ENCODE measurements around the gene IGFALS. TPM values are rescaled to one million over a fixed set of nuclear protein-coding genes. Genes with fewer than 3 reads are reported as not detected.

The IGFALS gene
- total RNA-seq, 1 experiment from 2014 or later, result not detected

- DNase-seq (ENCODE audit: low spot score), result no peak
These were observed 49.1 kb downstream of the IGFALS start for GRCh38 chr16:1744338-1744840.

- DNase-seq (ENCODE audit: low spot score), result no peak
These were observed 49.8 kb downstream of the IGFALS start for GRCh38 chr16:1743376-1744337.

GRCh38 chr16:1741553-1742165, 51.8 kb downstream of the IGFALS start:
- DNase-seq (ENCODE audit: low spot score), result no peak

- DNase-seq (ENCODE audit: low spot score), result no peak
These were observed 52.6 kb downstream of the IGFALS start for GRCh38 chr16:1740781-1741490.

Other genes starting within 250 kb of the IGFALS start
- 8.4 and 12.2 TPM in 2 replicates for gene IFT140, start 181.6 kb downstream of the IGFALS start, total RNA-seq (2014; rRNA removed; shearing (Covaris generic))
- 2.4 and 3.1 TPM in 2 replicates for gene CRAMP1, start 181.3 kb downstream of the IGFALS start, total RNA-seq (2014; rRNA removed; shearing (Covaris generic))
- gene JPT2, start 115.4 kb downstream of the IGFALS start, total RNA-seq (2014; rRNA removed; shearing (Covaris generic)), result 54.4 and 71.2 TPM in 2 replicates
- 2.6 and 4.4 TPM in 2 replicates for gene MAPK8IP3, start 87.5 kb downstream of the IGFALS start, total RNA-seq (2014; rRNA removed; shearing (Covaris generic))
- gene NME3, start 22.2 kb downstream of the IGFALS start, total RNA-seq (2014; rRNA removed; shearing (Covaris generic)), result 0.50 TPM in 1 of 2 replicates, not detected in the other
- 0.90 and 1.2 TPM in 2 replicates for gene EME2, start 20.9 kb downstream of the IGFALS start, total RNA-seq (2014; rRNA removed; shearing (Covaris generic))
- gene MRPS34, start 20.6 kb downstream of the IGFALS start, total RNA-seq (2014; rRNA removed; shearing (Covaris generic)), result 114 and 125 TPM in 2 replicates
- gene SPSB3, start 11.1 kb downstream of the IGFALS start, total RNA-seq (2014; rRNA removed; shearing (Covaris generic)), result 20.1 and 23.9 TPM in 2 replicates
- 38.9 and 112 TPM in 2 replicates for gene NUBP2, start 10.7 kb downstream of the IGFALS start, total RNA-seq (2014; rRNA removed; shearing (Covaris generic))
- 18.4 and 31.3 TPM in 2 replicates for gene HAGH, start 33.1 kb upstream of the IGFALS start, total RNA-seq (2014; rRNA removed; shearing (Covaris generic))
- 23.8 and 27.6 TPM in 2 replicates for gene FAHD1, start 33.5 kb upstream of the IGFALS start, total RNA-seq (2014; rRNA removed; shearing (Covaris generic))
- 2.8 and 9.0 TPM in 2 replicates for gene MEIOB, start 78.5 kb upstream of the IGFALS start, total RNA-seq (2014; rRNA removed; shearing (Covaris generic))
- gene HS3ST6, start 124.7 kb upstream of the IGFALS start, total RNA-seq (2014; rRNA removed; shearing (Covaris generic)), result not detected in 2 replicates
- gene MSRB1, start 149.5 kb upstream of the IGFALS start, total RNA-seq (2014; rRNA removed; shearing (Covaris generic)), result 25.3 and 32.7 TPM in 2 replicates
- gene RPL3L, start 161.0 kb upstream of the IGFALS start, total RNA-seq (2014; rRNA removed; shearing (Covaris generic)), result not detected in 2 replicates
- 360 and 447 TPM in 2 replicates for gene NDUFB10, start 165.8 kb upstream of the IGFALS start, total RNA-seq (2014; rRNA removed; shearing (Covaris generic))
- gene RPS2, start 171.1 kb upstream of the IGFALS start, total RNA-seq (2014; rRNA removed; shearing (Covaris generic)), result 2,920 and 3,088 TPM in 2 replicates
- not detected in 2 replicates for gene RNF151, start 173.2 kb upstream of the IGFALS start, total RNA-seq (2014; rRNA removed; shearing (Covaris generic))
- 50.8 and 55.9 TPM in 2 replicates for gene TBL3, start 178.3 kb upstream of the IGFALS start, total RNA-seq (2014; rRNA removed; shearing (Covaris generic))
- gene NOXO1, start 187.8 kb upstream of the IGFALS start, total RNA-seq (2014; rRNA removed; shearing (Covaris generic)), result not detected in 2 replicates
- gene GFER, start 190.5 kb upstream of the IGFALS start, total RNA-seq (2014; rRNA removed; shearing (Covaris generic)), result 13.4 and 15.1 TPM in 2 replicates
- 3.4 and 7.7 TPM in 2 replicates for gene SYNGR3, start 196.3 kb upstream of the IGFALS start, total RNA-seq (2014; rRNA removed; shearing (Covaris generic))
- 5.5 and 10.4 TPM in 2 replicates for gene ZNF598, start 216.1 kb upstream of the IGFALS start, total RNA-seq (2014; rRNA removed; shearing (Covaris generic))
- gene NPW, start 226.1 kb upstream of the IGFALS start, total RNA-seq (2014; rRNA removed; shearing (Covaris generic)), result 2.7 TPM in 1 of 2 replicates, not detected in the other
- 33.1 and 33.7 TPM in 2 replicates for gene NHERF2, start 233.2 kb upstream of the IGFALS start, total RNA-seq (2014; rRNA removed; shearing (Covaris generic))